SK-N-SH (cell line): Measurements from ENCODE around the gene STX16. TPM values are rescaled to one million over a fixed set of nuclear protein-coding genes. Genes with fewer than 3 reads are reported as not detected.

Source experiments
- CTCF ChIA-PET: fragments of 300-600, 350-600 bp; formaldehyde crosslinking; extraction: SDS; loops from one replicate; lab custom pipeline; 2021; lab: Yijun Ruan, JAX
- POLR2A ChIA-PET: fragments of 350-600 bp; sonication (Branson Sonifier 250); formaldehyde crosslinking; extraction: SDS; loops from one replicate; lab custom pipeline; 2020; ENCODE audit warnings: antibody characterized with exemption, inconsistent platforms; lab: Yijun Ruan, JAX
- DNase-seq: peaks from one replicate; pipeline ENCODE4 v3.0.0; 2012
- H2AFZ ChIP-seq: fragments of 200-600 bp; sonication (generic); 2 replicates; pipeline ENCODE4 v1.8.1; 2016; ENCODE audit warnings: antibody characterized with exemption, mild to moderate bottlenecking, low read depth
- H3F3A ChIP-seq: fragments of 200-600 bp; sonication (generic); replicated peaks from 2 replicates; pipeline ENCODE3; 2016; ENCODE audit warnings: antibody characterized with exemption, mild to moderate bottlenecking; ENCODE audit not compliant: insufficient read depth
- H3K27ac ChIP-seq, 2 experiments: fragments of 200-500 bp in 1 of 2; fragments of 200-600 bp in 1 of 2; sonication (Bioruptor generic) in 1 of 2; sonication (generic), shearing (Covaris generic) in 1 of 2; 2 replicates each; pipeline versions ENCODE4 v1.5.1 to v1.6.1; 2014 to 2016; ENCODE audit warnings: low read depth in 2 of 2, inconsistent platforms in 1 of 2, low read length in 1 of 2, mild to moderate bottlenecking in 1 of 2, mixed read lengths in 1 of 2
- H3K27me3 ChIP-seq: fragments of 200-600 bp; sonication (generic), shearing (Covaris generic); 2 replicates; pipeline ENCODE4 v1.6.1; 2016; ENCODE audit warnings: mixed run types; ENCODE audit not compliant: insufficient read depth
- H3K36me3 ChIP-seq, 2 experiments: fragments of 200-500 bp in 1 of 2; fragments of 200-600 bp in 1 of 2; sonication (Bioruptor generic) in 1 of 2; sonication (generic) in 1 of 2; replicated peaks in 1 of 2; 2 replicates each; pipeline versions ENCODE3 to v1.5.1; 2014 to 2016; ENCODE audit warnings: low read length in 1 of 2, mild to moderate bottlenecking in 1 of 2; ENCODE audit not compliant: insufficient read depth in 2 of 2, control insufficient read depth in 1 of 2
- H3K4me1 ChIP-seq, 2 experiments: fragments of 200-500 bp in 1 of 2; fragments of 200-600 bp in 1 of 2; sonication (Bioruptor generic) in 1 of 2; sonication (generic), shearing (Covaris generic) in 1 of 2; 2 replicates each; pipeline versions ENCODE4 v1.5.1 to v1.6.1; 2014 to 2016; ENCODE audit warnings: low read depth in 1 of 2, low read length in 1 of 2, mixed run types in 1 of 2; ENCODE audit not compliant: insufficient read depth in 2 of 2, control insufficient read depth in 1 of 2
- H3K4me2 ChIP-seq: fragments of 200-600 bp; sonication (generic), shearing (Covaris generic); 2 replicates; pipeline ENCODE4 v1.6.1; 2017; ENCODE audit warnings: mixed run types
- H3K4me3 ChIP-seq, 2 experiments: fragments of 200-500 bp in 1 of 2; fragments of 200-600 bp in 1 of 2; sonication (Bioruptor generic) in 1 of 2; sonication (generic), shearing (Covaris generic) in 1 of 2; 2 replicates each; pipeline versions ENCODE4 v1.5.1 to v1.8.1; 2014 to 2016; ENCODE audit warnings: low read depth in 2 of 2, inconsistent platforms in 1 of 2, low read length in 1 of 2, mild to moderate bottlenecking in 1 of 2, mixed read lengths in 1 of 2, moderate library complexity in 1 of 2
- H3K79me2 ChIP-seq: fragments of 200-600 bp; sonication (generic); 2 replicates; pipeline ENCODE4 v1.8.1; 2017; ENCODE audit warnings: mild to moderate bottlenecking; ENCODE audit not compliant: insufficient read depth
- H3K9ac ChIP-seq: fragments of 200-600 bp; sonication (generic); 2 replicates; pipeline ENCODE4 v1.6.1; 2017; ENCODE audit warnings: mixed run types
- H3K9me2 ChIP-seq: fragments of 200-600 bp; sonication (generic); 2 replicates; pipeline ENCODE4 v1.6.1; 2017; ENCODE audit warnings: mixed run types
- H3K9me3 ChIP-seq: fragments of 200-600 bp; sonication (generic); 2 replicates; pipeline ENCODE4 v1.6.1; 2017; ENCODE audit warnings: mixed run types, mild to moderate bottlenecking, moderate library complexity
- H4K20me1 ChIP-seq: fragments of 200-600 bp; sonication (generic); 2 replicates; pipeline ENCODE4 v1.6.1; 2017; ENCODE audit warnings: mild to moderate bottlenecking, mixed run types; ENCODE audit not compliant: insufficient read depth
- CHD2 ChIP-seq: fragments of 150-350 bp; IDR thresholded peaks from 2 replicates; pipeline ENCODE4 v1.6.1; 2018; ENCODE audit warnings: low read length; ENCODE audit not compliant: partially characterized antibody
- CTCF ChIP-seq: fragments of 200-600 bp; sonication (generic); IDR thresholded peaks from 2 replicates; pipeline ENCODE4 v1.6.1; 2017; ENCODE audit warnings: antibody characterized with exemption, mild to moderate bottlenecking, moderate library complexity
- ELF1 ChIP-seq: IDR thresholded peaks from 2 replicates; pipeline ENCODE4 v1.4.0; 2012
- EP300 ChIP-seq, 2 experiments: IDR thresholded peaks; 2 replicates each; pipeline versions ENCODE4 v1.4.0 to v1.6.1; 2012; ENCODE audit warnings: borderline replicate concordance in 1 of 2, low read depth in 1 of 2, low read length in 1 of 2
- GATA2 ChIP-seq: sonication (generic); formaldehyde crosslinking; IDR thresholded peaks from 2 replicates; pipeline ENCODE4 v1.5.0; 2020; ENCODE audit warnings: mild to moderate bottlenecking, missing genetic modification reagents
- IRF3 ChIP-seq: fragments of 150-350 bp; IDR thresholded peaks from 2 replicates; pipeline ENCODE4 v1.6.1; 2016; ENCODE audit warnings: mild to moderate bottlenecking, low read depth, low read length
- MEF2A ChIP-seq: IDR thresholded peaks from 2 replicates; pipeline ENCODE4 v1.4.0; 2012; ENCODE audit warnings: low read depth, borderline replicate concordance
- PBX3 ChIP-seq: IDR thresholded peaks from 2 replicates; pipeline ENCODE4; 2012
- RCOR1 ChIP-seq: fragments of 150-350 bp; IDR thresholded peaks from 2 replicates; pipeline ENCODE4 v1.6.1; 2017; ENCODE audit warnings: antibody characterized with exemption, low read length
- REST ChIP-seq: IDR thresholded peaks from 2 replicates; pipeline ENCODE4 v1.6.1; 2012; ENCODE audit warnings: mild to moderate bottlenecking, low read depth, low read length, moderate library complexity
- RFX5 ChIP-seq: IDR thresholded peaks from 2 replicates; pipeline ENCODE4 v1.6.1; 2012; ENCODE audit warnings: mild to moderate bottlenecking, improper control_type of control experiment, low read length
- SMC3 ChIP-seq: IDR thresholded peaks from 2 replicates; pipeline ENCODE4 v1.6.1; 2012; ENCODE audit warnings: low read depth, low read length, improper control_type of control experiment
- TAF1 ChIP-seq: IDR thresholded peaks from 2 replicates; pipeline ENCODE4 v1.6.1; 2012; ENCODE audit warnings: low read depth, mild to moderate bottlenecking, low read length, moderate library complexity, borderline replicate concordance
- TCF12 ChIP-seq: IDR thresholded peaks from 2 replicates; pipeline ENCODE4 v1.4.0; 2012
- TEAD4 ChIP-seq: IDR thresholded peaks from 2 replicates; pipeline ENCODE4 v1.4.0; 2012; ENCODE audit warnings: mild to moderate bottlenecking, borderline replicate concordance; ENCODE audit not compliant: insufficient read depth
- YY1 ChIP-seq: IDR thresholded peaks from 2 replicates; pipeline ENCODE4 v1.4.0; 2012; ENCODE audit warnings: low read depth, mild to moderate bottlenecking
- ZBTB33 ChIP-seq: IDR thresholded peaks from 2 replicates; pipeline ENCODE4 v1.4.0; 2012; ENCODE audit warnings: low read depth, borderline replicate concordance
- WGBS: methylation state at CpG from one replicate; pipeline ENCODE4 v1.1.6; 2017; ENCODE audit warnings: low lambda C conversion rate; 5-methylcytosine and 5-hydroxymethylcytosine counted together
- polyA plus RNA-seq, 3 experiments: library from polyadenylated mRNA; depleted of rRNA; stranded (reverse); fragments of >200 nt; gene quantifications; 2 replicates each; pipeline ENCODE4 v1.2.3, GENCODE V29; 2012

The STX16 gene
- polyA plus RNA-seq, 1 of the 3 experiments (the other 2 are of a cell fraction), result 63.8 TPM

GRCh38 chr20:58605292-58606065, 45.6 kb upstream of the STX16 start:
- Histone ChIP-seq H3K27ac (no peak overlapping the region), H3K9me2 (no peaks in the 10 kb centered on the region), H3F3A (no peaks in the 10 kb centered on the region), H3K9me3 (no peaks in the 10 kb centered on the region), H3K27me3 (no peaks in the 10 kb centered on the region), H3K4me1 (peaks cover 0 to 28% of the 10 kb centered on the region in 2 experiments; a peak in 1 of 4 replicates), H3K36me3 (no peaks in the 10 kb centered on the region), H3K79me2 (no peaks in the 10 kb centered on the region), H3K9ac (no peak overlapping the region), H3K4me3 (no peak overlapping the region), H2AFZ (no peak overlapping the region), H4K20me1 (no peaks in the 10 kb centered on the region), H3K4me2 (no peak overlapping the region)
- TF ChIP-seq TAF1 (no peak), TCF12 (no peak), SMC3 (no peak), TEAD4 (no peak), CTCF (no peak), REST (no peak), MEF2A (no peak), IRF3 (no peak), EP300 (IDR thresholded peaks at IDR 0.05; ENCODE audit: borderline replicate concordance in 1 of 2, low read depth in 1 of 2, low read length in 1 of 2) (no peak), PBX3 (no peak), RFX5 (no peak), ELF1 (no peak), ZBTB33 (no peak), CHD2 (no peak), GATA2 (CRISPR knock-in tag) (no peak), RCOR1 (no peak), YY1 (no peak)
- POLR2A ChIA-PET, result no interaction called here
- no peak for DNase-seq
- WGBS, result 84% methylated on average over 11 of the region's 19 CpGs
- CTCF ChIA-PET, result interaction anchor here (0.7 to 1.1 kb wide), 2 partner anchors 9 to 46 kb away, joined by 3 read pairs; partner anchors contain the start of gene STX16
